ENCODE results near the gene ZMYND12. TPM values are rescaled to one million over a fixed set of nuclear protein-coding genes. Genes with fewer than 3 reads are reported as not detected.

The ZMYND12 gene
- total RNA-seq, 1 donor from 2014 or later, result 2.8 TPM

DNA sequence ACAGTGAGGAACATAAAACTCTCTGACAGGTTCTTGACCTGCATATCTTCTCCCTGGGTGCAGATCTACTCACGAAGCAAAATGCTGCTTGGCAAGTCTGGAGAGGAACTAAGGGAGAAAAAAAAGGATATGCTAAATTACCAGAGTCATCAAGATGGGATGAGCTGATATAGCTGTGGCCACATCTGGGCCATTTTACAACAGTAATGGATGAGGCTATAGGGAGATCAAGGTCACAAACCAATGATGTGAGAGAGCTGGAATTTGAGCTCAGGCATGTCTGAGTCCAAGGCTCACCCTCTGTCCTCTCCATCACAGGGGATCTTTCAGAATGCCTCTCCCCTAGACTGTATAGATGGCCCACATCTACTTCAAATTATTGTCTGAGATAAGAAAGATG lies 26.2 kb downstream of the ZMYND12 start:
- no peaks in the 10 kb centered on the region for H3K36me3 ChIP-seq
- DNase-seq (no peak), ATAC-seq (no peak)
- H3K27ac ChIP-seq, result no peak overlapping the region
- H3K4me3 ChIP-seq, result no peak overlapping the region
- H3K4me1 ChIP-seq, result no peaks in the 10 kb centered on the region
- TF ChIP-seq, protein P1, sequence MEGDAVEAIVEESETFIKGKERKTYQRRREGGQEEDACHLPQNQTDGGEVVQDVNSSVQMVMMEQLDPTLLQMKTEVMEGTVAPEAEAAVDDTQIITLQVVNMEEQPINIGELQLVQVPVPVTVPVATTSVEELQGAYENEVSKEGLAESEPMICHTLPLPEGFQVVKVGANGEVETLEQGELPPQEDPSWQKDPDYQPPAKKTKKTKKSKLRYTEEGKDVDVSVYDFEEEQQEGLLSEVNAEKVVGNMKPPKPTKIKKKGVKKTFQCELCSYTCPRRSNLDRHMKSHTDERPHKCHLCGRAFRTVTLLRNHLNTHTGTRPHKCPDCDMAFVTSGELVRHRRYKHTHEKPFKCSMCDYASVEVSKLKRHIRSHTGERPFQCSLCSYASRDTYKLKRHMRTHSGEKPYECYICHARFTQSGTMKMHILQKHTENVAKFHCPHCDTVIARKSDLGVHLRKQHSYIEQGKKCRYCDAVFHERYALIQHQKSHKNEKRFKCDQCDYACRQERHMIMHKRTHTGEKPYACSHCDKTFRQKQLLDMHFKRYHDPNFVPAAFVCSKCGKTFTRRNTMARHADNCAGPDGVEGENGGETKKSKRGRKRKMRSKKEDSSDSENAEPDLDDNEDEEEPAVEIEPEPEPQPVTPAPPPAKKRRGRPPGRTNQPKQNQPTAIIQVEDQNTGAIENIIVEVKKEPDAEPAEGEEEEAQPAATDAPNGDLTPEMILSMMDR (IDR thresholded peaks at IDR 0.05), result no peak
- H3K9me3 ChIP-seq, result no peaks in the 10 kb centered on the region
- H3K27me3 ChIP-seq (ENCODE audit: low read depth), result no peaks in the 10 kb centered on the region
- intact Hi-C loops (cut with DNase I), result no loop called here

GRCh38 chr1:42427240-42427639 lies 28.6 kb downstream of the ZMYND12 start:
- Histone ChIP-seq H3K36me3 (no peaks in the 10 kb centered on the region), H3K4me1 (no peaks in the 10 kb centered on the region), H3K9me3 (no peaks in the 10 kb centered on the region), H3K27me3 (ENCODE audit: low read depth) (no peaks in the 10 kb centered on the region), H3K4me3 (no peak overlapping the region), H3K27ac (no peak overlapping the region)
- TF ChIP-seq, protein P1 (IDR thresholded peaks at IDR 0.05), result no peak
- intact Hi-C loops (cut with DNase I), result no loop called here
- DNase-seq, result no peak
- ATAC-seq, result no peak

DNA sequence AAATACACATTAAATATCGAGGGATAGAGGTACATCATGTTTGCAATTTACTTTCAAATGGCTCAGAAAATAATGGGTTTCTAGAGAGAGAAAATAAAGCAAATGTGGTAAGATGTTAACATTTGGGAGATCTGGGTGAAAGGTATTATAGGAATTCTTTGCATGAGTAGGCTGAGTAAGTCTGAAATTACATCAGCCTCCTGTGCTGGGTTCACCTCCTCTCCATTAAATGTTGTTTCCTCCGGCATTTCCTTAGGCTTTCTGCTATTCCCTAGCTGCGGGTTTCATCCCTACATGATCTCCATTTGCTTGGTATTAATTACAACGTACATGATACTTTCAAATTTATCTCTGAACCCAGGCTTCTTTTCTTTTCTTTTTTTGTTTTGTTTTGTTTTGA lies 31.6 kb downstream of the ZMYND12 start:
- no peak overlapping the region for H3K27ac ChIP-seq
- ATAC-seq (no peak), DNase-seq (no peak)
- no peaks in the 10 kb centered on the region for H3K27me3 ChIP-seq (ENCODE audit: low read depth)
- intact Hi-C loops (cut with DNase I), result no loop called here
- no peaks in the 10 kb centered on the region for H3K9me3 ChIP-seq
- TF ChIP-seq, protein P1 (IDR thresholded peaks at IDR 0.05), result no peak
- no peak overlapping the region for H3K4me3 ChIP-seq
- peaks cover 14% of the 10 kb centered on the region for H3K4me1 ChIP-seq
- H3K36me3 ChIP-seq, result no peaks in the 10 kb centered on the region

DNA sequence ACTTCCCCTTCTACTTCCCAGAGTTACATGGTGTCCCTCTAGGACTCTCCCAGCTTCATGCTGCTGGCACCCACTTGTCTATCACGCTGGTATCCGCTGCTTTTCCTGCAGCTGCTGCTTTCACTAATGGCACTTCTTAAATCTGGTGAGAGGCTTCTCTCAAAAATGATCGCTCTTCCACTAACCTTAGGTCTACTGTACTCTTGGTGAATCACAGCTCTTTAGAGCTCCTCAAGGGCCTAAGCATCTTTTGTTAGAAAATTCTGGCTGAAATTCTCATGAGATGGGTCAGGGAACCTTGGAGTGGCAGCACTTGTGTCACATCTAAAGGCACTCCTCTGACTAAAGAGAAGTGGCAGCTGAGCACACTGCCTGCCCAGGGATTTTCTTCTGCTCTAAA lies 32.1 kb downstream of the ZMYND12 start:
- no peak for ATAC-seq
- intact Hi-C loops (cut with DNase I), result no loop called here
- Histone ChIP-seq H3K4me1 (peaks cover 14% of the 10 kb centered on the region), H3K4me3 (no peak overlapping the region), H3K27me3 (ENCODE audit: low read depth) (no peaks in the 10 kb centered on the region), H3K36me3 (no peaks in the 10 kb centered on the region), H3K9me3 (no peaks in the 10 kb centered on the region), H3K27ac (no peak overlapping the region)
- TF ChIP-seq, protein P1 (IDR thresholded peaks at IDR 0.05), result no peak
- no peak for DNase-seq

DNA sequence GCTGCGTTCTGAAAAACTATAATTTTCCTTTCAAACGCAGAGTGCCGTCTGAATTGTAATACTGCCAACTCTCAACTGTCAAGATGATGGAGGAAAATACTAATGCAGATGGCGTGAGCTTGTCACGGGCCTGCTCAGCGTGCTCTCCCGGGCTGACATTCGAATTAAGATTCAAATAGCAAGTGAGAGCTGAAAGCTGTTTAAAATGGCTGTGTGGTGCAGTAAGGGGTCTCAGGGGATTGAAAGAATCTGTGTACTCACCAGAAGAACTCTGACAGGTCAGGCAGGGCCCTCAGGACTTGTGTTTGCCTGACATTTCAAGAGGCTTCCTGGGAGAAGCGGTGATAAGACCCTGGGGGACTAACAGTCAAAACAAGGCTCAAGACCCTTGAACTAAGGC lies 33.1 kb downstream of the ZMYND12 start:
- intact Hi-C loops (cut with DNase I), result no loop called here
- Histone ChIP-seq H3K9me3 (no peaks in the 10 kb centered on the region), H3K27me3 (ENCODE audit: low read depth) (no peaks in the 10 kb centered on the region), H3K36me3 (no peaks in the 10 kb centered on the region), H3K27ac (no peak overlapping the region), H3K4me1 (peaks cover 14% of the 10 kb centered on the region), H3K4me3 (no peak overlapping the region)
- TF ChIP-seq, protein P1 (IDR thresholded peaks at IDR 0.05), result no peak
- ATAC-seq, result no peak
- no peak for DNase-seq
